ENCODE data around the gene BANP.

BANP gene

GRCh38 chr16:88067530-88068411 lies 116.5 kb downstream of the BANP start:
- Histone ChIP-seq H3K9me3 (no peaks in the 10 kb centered on the region), H3K4me3 (ENCODE audit: low read depth, low read length) (no peak overlapping the region), H3K4me1 (no peaks in the 10 kb centered on the region), H3K36me3 (no peaks in the 10 kb centered on the region; the same call in none of the 2 replicates), H3K27me3 (no peaks in the 10 kb centered on the region)
- no peak for DNase-seq
- TF ChIP-seq CTCF (IDR thresholded peaks at IDR 0.05; ENCODE audit: low read depth, low read length), result no peak

- Histone ChIP-seq H3K9me3 (no peaks in the 10 kb centered on the region), H3K27me3 (no peaks in the 10 kb centered on the region), H3K4me3 (ENCODE audit: low read depth, low read length) (no peak overlapping the region), H3K36me3 (no peaks in the 10 kb centered on the region; the same call in none of the 2 replicates), H3K4me1 (no peaks in the 10 kb centered on the region)
- no peak for TF ChIP-seq CTCF (IDR thresholded peaks at IDR 0.05; ENCODE audit: low read depth, low read length)
- no peak for DNase-seq
These were observed 117.5 kb downstream of the BANP start for GRCh38 chr16:88068476-88069396.

- Histone ChIP-seq H3K4me3 (ENCODE audit: low read depth, low read length) (no peak overlapping the region), H3K36me3 (no peaks in the 10 kb centered on the region; the same call in 1 of the 2 replicates)
These were observed 118.3 kb downstream of the BANP start for GRCh38 chr16:88069397-88070168.

GRCh38 chr16:88070341-88070740 lies 119.1 kb downstream of the BANP start:
- Histone ChIP-seq H3K4me3 (ENCODE audit: low read depth, low read length) (no peak overlapping the region), H3K9me3 (no peaks in the 10 kb centered on the region), H3K4me1 (no peaks in the 10 kb centered on the region), H3K36me3 (no peaks in the 10 kb centered on the region), H3K27me3 (no peaks in the 10 kb centered on the region)
- DNase-seq, result no peak
- TF ChIP-seq CTCF (IDR thresholded peaks at IDR 0.05; ENCODE audit: low read depth, low read length), result no peak

More at GRCh38 chr16:88069397-88070168, 118.3 kb downstream of the BANP start:
- no peak for TF ChIP-seq CTCF (IDR thresholded peaks at IDR 0.05; ENCODE audit: low read depth, low read length)
- no peak for DNase-seq
- no peaks in the 10 kb centered on the region for H3K27me3 ChIP-seq
- H3K4me1 ChIP-seq, result no peaks in the 10 kb centered on the region
- no peaks in the 10 kb centered on the region for H3K9me3 ChIP-seq

- H3K9me3 ChIP-seq, result no peaks in the 10 kb centered on the region
- H3K27me3 ChIP-seq, result no peaks in the 10 kb centered on the region
- no peaks in the 10 kb centered on the region for H3K36me3 ChIP-seq
- H3K4me3 ChIP-seq (ENCODE audit: low read depth, low read length), result no peak overlapping the region
- H3K4me1 ChIP-seq, result no peaks in the 10 kb centered on the region
- DNase-seq, result no peak
- no peak for TF ChIP-seq CTCF (IDR thresholded peaks at IDR 0.05; ENCODE audit: low read depth, low read length)
These were observed 119.9 kb downstream of the BANP start for GRCh38 chr16:88070989-88071625.
